GM21390 (cell line): ENCODE data around the gene C15orf40.
"Not testable (repeated sequence)": the region's sequence is repeated elsewhere in the genome, so short reads cannot be mapped to it uniquely, and the experiment has no call there.

Source experiments
- ATAC-seq: cut with Tn5 transposase; IDR thresholded peaks from one replicate; pipeline ENCODE4 v1.9.1; 2021; ENCODE audit not compliant: unreplicated experiment

Gene C15orf40

DNA sequence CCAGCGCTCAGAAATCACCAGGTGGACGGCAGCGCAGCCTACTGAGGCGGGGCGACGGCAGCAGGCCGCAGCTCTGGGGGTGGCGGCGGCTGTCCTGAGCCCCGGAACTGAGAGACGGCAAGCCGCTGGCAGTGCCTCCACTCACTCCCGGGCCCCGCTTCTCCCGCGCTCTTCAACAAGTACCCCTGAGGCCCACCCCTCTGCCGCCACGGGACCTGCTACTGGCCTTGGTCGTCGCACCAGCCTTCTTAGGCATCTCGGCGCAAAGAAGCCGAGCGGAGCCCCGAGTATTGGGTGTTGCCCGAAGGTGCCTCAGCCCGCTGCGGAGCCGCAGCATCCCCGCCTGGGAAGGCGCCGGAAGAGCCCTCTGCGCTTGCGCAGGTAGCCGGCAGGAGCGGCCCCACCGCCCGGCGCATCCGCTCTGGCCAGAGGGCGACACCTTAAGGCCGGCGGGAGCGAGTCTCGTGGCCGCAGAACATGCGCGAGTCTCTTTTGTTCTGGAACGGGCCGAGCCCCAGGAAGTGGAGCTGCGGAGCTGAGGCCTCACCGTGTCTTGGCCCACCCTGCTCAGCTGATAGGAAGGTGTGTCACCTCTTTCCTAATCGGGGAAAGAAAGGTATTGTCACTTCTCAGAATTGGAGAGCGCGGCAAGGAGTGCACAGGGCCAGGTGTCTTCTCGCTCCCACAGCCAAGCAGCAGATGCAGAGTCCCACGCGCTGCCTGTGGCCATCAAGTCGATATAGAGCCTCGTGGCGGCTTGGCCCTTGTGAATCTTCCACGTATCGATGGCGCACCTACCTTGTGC lies at the start of gene C15orf40:
C15orf40 (minus strand) TSS at position 369 of the 805 bp plus-strand sequence; CDS start at position 337, 32 bp downstream.
- ATAC-seq = peak; percentile 88

- no peak for ATAC-seq
Observed at GRCh38 chr15:83057696-83058376, 46.4 kb upstream of the C15orf40 start.

DNA sequence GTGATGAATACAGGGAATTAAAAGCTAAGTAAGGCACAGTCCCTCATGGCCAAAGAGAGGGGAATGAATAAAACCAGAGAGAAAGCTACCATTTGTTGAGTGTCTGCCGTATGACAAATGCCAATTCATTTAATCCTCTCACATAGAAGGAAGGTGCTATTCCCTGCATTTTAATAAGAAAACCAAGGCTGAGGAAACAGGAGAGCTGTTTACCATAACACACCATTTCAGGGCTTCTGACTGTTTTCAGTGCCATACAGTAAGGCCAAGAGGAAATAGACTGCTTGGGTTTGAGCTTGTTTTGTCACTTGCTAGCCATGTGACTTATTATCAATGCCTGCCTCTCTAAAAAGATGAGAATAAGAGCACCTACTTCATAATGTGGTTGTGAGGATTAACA lies 45.6 kb upstream of the C15orf40 start:
- ATAC-seq = no peak

GRCh38 chr15:83053151-83053550 lies 41.7 kb upstream of the C15orf40 start:
- no peak for ATAC-seq

DNA sequence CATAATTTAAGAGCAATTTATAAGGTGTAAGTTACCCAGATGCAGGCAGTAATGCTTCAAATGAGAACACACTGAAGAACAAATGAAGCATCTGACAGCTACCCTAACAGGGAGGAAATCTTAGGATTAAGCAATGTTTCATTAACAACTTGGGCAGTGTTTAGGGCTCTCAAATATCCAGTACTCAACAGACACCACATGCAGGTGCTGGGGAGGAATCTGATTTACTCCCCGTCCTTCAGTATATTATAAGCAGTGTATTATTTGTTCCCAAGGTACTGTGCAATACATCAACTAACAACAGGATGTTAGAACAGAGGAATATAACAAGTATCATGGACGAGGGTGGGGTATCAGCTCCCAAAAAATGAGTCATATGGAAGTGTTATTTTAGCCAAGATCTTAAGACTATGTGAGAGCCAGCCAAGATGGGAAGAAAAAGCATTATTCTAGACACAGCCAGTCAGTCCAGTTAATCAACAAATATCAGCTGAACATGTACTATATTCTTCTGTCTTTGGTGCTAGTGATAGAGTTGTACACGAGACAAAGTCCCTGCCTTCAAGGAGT lies 35.2 kb upstream of the C15orf40 start:
- ATAC-seq = no peak

- no peak for ATAC-seq
Observed at GRCh38 chr15:83044156-83044555, 32.7 kb upstream of the C15orf40 start.

DNA sequence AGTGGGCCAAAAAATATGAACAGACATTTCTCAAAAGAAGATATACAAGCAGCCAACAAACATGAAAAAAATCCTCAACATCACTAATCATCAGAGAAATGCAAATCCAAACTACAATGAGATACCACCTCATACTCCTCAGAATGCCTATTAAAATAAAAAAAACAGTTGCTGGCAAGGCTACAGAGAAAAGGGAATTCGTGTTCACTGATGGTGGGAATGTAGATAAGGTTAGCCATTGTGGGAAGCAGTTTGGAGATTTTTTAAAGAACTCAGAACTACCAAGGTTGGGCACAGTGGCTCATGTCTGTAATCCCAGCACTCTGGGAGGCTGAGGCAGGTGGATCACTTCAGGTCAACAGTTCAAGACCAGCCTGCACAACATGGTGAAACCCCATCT lies 27.8 kb upstream of the C15orf40 start:
- no peak for ATAC-seq

DNA sequence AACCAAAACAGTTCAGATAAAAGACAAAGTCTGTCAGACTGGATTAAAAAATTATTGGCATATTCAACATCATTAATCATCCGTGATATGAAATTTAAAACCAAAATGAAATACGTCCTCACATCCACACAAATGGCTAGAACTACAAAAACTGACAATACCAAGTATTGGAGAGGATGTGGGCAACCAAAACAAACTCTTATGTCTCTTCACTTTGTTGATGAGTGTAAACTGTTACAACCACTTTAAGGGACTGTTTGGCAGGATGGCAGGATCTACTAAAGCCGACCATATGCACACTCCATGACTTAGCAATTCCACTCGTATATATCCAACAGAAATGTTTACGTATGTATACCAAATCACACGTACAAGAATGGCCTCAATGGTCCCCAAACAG lies 24.8 kb upstream of the C15orf40 start:
- ATAC-seq = no peak

- ATAC-seq = not testable (repeated sequence)
Observed at GRCh38 chr15:83031234-83031633, 19.8 kb upstream of the C15orf40 start.

- ATAC-seq = no peak
Observed at GRCh38 chr15:83030021-83030420, 18.6 kb upstream of the C15orf40 start.

- no peak for ATAC-seq
Observed at GRCh38 chr15:83018436-83018835, 7.0 kb upstream of the C15orf40 start.

DNA sequence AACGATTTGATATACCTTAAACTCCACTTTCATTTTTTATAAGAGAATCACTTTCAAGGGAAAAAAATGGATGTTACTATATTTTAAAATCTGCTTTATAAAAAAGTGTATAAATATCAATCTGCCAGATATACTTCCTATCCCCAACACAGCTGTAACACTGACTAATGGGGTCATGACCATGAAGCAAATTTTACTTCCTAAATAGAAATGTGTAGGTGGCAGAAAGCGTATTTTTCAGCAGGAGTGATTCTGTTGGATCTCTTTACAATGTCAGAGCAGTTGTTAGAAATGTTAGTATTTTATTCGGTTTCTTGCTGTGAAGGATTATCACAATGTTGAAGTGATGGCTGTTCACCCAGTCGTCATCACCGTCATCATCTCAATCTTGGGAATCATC lies 5.5 kb upstream of the C15orf40 start:
- ATAC-seq = no peak

- ATAC-seq = no peak
Observed at GRCh38 chr15:83015361-83015760, 3.9 kb upstream of the C15orf40 start.

- no peak for ATAC-seq
Observed at GRCh38 chr15:83014205-83014653, 2.8 kb upstream of the C15orf40 start.

DNA sequence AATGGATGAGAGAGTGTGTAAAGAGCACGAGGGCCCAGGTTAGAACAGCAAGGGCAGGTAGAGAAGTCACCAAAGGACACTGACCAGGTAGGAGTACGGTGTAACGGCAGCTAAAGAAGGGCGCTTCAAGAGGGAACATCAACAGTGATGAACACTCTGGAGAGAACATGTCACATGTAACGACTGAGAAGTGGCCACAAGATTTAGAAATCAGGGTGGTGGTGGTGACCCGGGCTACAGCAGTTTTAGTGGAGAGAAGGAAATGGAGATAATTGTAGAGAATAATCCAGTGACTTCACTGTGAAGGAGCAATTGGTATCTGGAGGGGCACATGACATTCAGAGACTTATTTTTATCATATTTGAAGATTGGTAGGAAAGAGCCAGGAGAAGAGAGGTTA lies 1.2 kb upstream of the C15orf40 start:
- no peak for ATAC-seq

DNA sequence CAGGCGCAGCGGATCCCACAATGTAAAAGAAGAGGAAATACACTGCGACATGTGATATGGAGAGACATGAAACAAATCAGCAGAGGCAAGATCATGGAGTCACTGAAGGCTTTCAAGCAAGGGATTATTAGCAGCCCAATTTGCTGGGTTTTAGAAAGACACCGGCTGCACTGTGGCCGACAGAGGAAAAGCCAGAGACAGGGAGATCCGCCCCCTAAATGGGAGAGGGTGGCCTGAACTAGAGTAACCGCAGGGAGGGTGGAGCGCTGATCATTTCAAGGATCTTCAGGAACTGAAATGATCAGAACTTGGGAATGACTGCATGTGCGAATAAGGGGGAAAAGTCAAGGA lies 612 bp upstream of the C15orf40 start:
- ATAC-seq = no peak

DNA sequence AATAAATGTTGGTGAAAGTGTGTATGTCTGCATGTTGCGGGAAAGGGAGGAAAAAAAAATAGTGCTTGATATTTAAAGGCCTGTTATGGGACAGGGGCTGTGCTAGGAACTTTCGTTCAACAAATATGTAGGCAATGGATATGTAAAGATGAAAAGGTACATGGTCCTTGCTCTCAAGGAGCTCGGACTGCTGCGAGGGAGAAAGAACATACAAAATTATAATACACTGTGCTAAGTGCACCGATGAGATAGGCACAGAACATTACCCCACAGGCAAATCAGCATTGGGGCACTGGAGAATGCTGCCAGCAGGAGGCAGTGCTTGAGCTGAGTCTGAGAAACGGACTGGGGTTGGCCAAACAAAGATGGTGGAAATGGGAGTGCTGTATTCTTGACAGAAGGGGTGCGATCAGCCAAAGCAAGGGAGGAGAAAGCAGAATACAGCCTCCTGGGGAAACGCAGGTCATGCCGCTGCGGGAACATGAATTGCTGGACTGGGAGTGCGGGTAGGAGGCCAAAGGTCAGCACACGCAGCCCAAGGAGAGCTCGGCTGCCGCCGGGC lies 649 bp downstream of the C15orf40 start:
- ATAC-seq = peak; percentile 62

DNA sequence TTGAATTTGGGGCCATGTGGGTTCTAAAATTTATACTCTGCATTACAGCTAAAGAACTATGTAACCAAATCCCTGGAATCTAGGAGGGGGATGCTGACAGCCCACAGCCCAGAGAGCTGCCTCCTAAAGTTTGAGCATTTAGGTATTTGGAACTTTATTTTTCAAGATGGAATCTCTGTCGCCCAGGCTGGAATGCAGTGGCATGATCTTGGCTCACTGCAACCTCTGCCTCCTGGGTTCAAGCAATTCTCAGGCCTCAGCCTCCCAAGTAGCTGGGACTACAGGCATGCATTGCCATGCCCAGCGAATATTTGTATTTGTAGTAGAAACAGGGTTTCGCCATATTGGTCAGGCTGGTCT lies 10.8 kb downstream of the C15orf40 start:
- ATAC-seq = not testable (repeated sequence)

- peak; percentile 74 for ATAC-seq
Observed at GRCh38 chr15:82999905-83000671, 11.4 kb downstream of the C15orf40 start.

- no peak for ATAC-seq
Observed at GRCh38 chr15:82999426-82999825, 12.0 kb downstream of the C15orf40 start.

GRCh38 chr15:82995938-82996337 lies 15.5 kb downstream of the C15orf40 start:
- no peak for ATAC-seq
